ENCODE measurements around the gene VDAC2. TPM values are rescaled to one million over a fixed set of nuclear protein-coding genes. Genes with fewer than 3 reads are reported as not detected.

VDAC2 gene
- total RNA-seq, 1 experiment from 2014 or later: 224 TPM

DNA sequence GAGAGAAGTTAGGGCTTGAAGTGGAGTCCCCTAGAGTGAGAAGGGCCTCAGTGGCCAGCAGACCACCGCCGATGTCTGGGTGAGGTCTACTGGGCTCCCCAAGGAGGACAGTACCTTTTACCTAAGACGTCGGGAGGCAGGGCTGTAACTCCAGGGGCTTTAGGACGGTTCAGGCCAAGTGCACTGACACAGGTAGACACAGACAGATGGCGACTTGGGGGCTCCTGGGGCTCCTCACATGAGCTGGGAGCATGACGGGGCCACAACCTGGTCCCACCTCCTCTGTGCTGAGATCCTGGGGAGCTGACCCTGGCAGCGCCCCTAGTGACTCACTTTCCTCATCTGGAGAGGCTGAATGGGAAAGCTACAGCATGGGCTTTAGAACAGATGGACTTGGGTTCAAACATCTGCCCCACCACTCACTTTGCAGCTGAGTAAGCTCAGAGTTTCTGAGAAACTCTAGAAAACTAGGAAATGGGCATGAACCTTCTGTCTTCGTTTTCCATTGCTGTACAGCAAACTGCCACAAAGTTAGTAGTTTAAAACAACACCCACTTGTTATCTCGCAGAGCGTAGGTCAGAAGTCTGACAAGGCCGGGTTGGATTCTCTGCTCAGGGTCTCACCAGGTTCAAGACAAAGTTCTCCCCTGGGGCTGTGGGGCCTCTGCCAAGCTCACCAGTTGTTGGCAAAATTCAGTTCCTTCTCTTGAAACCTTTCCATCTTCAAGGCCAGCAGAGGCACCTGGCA lies 29.9 kb downstream of the VDAC2 start:
- H3K27me3 ChIP-seq (replicated peaks): no peaks in the 10 kb centered on the region
- no peak for DNase-seq (ENCODE audit: low read depth in 1 of 2, low spot score in 2 of 2)
- H3K27ac ChIP-seq: no peak overlapping the region
- H3K4me1 ChIP-seq (replicated peaks): peaks cover 5% of the 10 kb centered on the region
- no peak overlapping the region for H3K4me3 ChIP-seq
- H3K9me3 ChIP-seq (replicated peaks): no peaks in the 10 kb centered on the region
- no peaks in the 10 kb centered on the region for H3K36me3 ChIP-seq

DNA sequence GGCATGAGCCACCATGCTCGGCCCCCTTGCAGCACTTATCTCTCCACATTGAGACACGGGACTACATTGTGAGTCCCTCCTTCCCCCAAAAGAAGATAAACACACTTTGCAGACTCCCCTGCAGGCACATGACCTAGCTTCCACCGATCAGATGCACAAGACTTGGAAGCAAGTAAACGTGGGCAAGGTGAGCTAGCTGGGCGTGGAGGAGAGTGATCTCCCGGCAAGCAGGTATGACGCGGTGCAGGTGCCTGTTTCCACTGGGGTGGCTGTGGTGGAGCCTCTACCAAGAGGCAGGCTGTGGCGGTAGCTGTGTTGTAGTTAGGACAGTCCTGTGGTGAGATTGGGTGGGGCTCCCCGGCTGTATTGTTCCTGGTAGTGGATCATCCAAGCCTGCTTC lies 32.8 kb downstream of the VDAC2 start:
- H3K36me3 ChIP-seq: no peaks in the 10 kb centered on the region
- DNase-seq (ENCODE audit: low read depth in 1 of 2, low spot score in 2 of 2): no peak
- no peaks in the 10 kb centered on the region for H3K4me1 ChIP-seq (replicated peaks)
- no peaks in the 10 kb centered on the region for H3K9me3 ChIP-seq (replicated peaks)
- H3K27ac ChIP-seq: no peak overlapping the region
- no peaks in the 10 kb centered on the region for H3K27me3 ChIP-seq (replicated peaks)
- H3K4me3 ChIP-seq: no peak overlapping the region

DNA sequence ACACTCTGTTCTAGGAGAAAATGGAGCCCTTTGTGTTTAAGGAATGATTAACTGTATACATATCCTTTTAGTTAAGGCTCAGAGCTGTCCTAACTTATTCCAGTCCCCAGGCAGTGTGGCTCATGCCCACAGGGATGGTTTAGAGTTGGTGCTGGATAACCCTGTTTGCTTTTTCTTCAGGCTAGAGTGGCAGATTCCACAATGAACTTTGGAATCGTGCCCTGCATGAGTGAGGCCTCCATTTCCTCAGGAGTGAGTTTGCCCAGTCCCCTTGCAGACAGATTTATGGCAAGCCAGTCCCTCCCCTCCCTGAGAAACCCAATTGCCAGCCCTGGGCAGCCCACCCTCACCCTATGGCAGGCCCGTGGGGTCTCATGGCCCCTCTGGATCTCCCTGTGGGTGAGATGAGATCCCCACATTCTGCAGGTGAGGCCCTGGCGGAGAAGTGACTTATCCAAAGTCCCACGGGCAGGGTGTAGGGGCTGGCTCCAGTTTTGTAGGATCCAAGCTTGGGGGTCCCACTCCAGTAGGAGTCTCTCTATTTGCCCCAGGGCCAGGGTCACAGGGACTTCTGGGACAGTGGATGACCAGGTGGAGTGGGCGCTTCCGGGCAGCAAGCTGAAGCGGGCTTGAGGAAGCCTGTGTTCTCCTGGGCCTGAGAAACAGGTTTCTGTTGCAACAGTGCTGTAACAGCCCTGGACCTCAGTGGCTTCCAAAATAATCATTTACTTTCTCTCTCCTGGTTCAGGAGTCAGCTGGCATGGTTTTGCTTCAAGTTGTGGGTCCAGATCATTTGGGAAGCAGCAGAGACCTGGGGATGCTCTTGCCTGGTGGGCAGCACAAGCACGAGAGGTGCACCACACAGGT lies 34.1 kb downstream of the VDAC2 start:
- H3K27ac ChIP-seq: no peak overlapping the region
- no peaks in the 10 kb centered on the region for H3K27me3 ChIP-seq (replicated peaks)
- no peaks in the 10 kb centered on the region for H3K36me3 ChIP-seq
- H3K4me1 ChIP-seq (replicated peaks): no peaks in the 10 kb centered on the region
- no peak for DNase-seq (ENCODE audit: low read depth in 1 of 2, low spot score in 2 of 2)
- H3K4me3 ChIP-seq: no peak overlapping the region
- H3K9me3 ChIP-seq (replicated peaks): no peaks in the 10 kb centered on the region

DNA sequence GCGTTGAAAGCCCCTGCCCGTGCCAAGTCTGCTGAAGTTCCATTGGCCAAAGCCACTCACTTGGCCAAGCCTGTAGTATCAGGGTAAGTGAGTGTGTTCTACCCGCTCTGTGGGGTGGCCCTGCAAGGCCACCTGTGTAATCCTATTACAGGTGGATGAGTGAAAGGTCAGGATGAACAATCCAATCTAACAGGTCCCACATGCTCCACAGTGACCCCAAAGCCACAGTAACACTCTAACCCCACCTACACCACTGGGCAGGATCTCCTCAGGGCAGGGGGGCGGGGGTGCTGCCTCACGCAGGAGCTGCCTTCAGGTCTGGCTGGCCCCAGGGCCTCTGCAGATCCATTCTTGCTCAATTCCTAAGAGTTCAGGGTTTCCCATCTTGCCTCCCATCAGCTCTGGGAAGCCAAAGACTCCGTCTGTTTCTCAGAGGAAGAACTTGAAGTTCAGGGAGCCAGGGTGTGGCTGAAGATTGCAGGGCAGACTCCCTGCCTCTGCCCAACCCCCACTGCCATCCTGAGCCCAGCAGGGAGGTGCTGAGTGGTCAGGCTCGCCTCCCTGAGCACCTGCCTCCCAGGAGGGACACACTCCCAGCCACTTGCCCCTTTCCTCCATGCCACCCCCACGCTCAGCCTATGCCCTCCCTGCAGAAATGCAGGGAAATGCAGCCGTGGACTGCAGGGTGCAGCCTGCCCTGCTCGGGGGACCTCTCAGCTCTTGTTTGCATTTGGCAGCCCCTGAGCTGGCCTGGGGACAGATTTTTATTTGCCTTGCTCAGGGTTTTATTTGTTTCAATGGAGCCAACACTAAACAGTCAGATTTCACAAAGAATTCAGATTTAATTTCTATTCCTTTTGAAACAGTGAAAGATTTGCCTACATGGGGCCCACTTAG lies 35.0 kb downstream of the VDAC2 start:
- H3K4me1 ChIP-seq (replicated peaks): no peaks in the 10 kb centered on the region
- DNase-seq (ENCODE audit: low read depth in 1 of 2, low spot score in 2 of 2): no peak
- H3K4me3 ChIP-seq: no peak overlapping the region

DNA sequence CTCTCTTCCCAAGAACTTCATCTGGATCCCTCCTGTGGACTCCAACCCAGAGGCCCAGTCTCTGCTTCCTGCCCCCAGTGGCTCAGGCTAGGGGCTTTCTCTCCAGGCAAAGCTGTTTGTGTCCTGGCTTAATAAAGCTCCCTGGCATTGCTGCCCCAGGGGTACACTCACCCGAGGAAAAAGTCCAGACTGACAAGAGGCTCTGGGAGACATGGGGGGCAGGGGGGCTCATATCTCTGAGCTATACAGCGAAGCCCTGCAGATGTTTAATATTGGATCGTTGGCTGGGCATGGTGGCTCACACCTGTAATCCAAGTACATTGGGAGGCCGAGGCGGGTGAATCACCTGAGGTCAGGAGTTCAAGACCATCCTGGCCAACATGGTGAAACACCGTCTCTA lies 35.9 kb downstream of the VDAC2 start:
- no peak for DNase-seq (ENCODE audit: low read depth in 1 of 2, low spot score in 2 of 2)
- no peaks in the 10 kb centered on the region for H3K36me3 ChIP-seq
- no peaks in the 10 kb centered on the region for H3K9me3 ChIP-seq (replicated peaks)
- H3K27me3 ChIP-seq (replicated peaks): no peaks in the 10 kb centered on the region
- H3K4me1 ChIP-seq (replicated peaks): no peaks in the 10 kb centered on the region
- no peak overlapping the region for H3K27ac ChIP-seq
- H3K4me3 ChIP-seq: no peak overlapping the region

More for the DNA sequence above, 35.0 kb downstream of the VDAC2 start:
- Histone ChIP-seq H3K9me3 (replicated peaks) (no peaks in the 10 kb centered on the region), H3K36me3 (no peaks in the 10 kb centered on the region), H3K27ac (no peak overlapping the region), H3K27me3 (replicated peaks) (no peaks in the 10 kb centered on the region)

DNA sequence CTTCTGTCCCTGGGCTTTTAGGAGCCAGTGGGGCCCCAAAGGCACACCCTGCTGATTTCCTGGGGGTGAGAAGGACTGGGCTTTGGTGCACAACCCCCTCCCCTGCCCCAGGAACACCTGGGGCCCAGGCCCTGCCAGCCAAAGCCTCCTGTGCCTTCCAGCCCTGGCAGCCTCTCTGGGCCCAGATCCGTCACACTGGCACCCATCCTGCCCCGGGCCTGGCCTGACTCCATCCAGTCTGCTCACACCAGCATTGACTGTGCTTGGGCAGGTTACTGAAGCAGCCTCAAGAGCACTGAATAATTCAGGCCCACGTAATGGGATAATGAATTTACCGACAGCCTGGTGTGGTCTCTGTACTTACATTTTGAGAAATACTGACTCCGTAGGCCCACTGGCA lies 37.2 kb downstream of the VDAC2 start:
- no peaks in the 10 kb centered on the region for H3K36me3 ChIP-seq
- no peak overlapping the region for H3K4me3 ChIP-seq
- H3K4me1 ChIP-seq (replicated peaks): no peaks in the 10 kb centered on the region

GRCh38 chr10:75250934-75251333 lies 40.3 kb downstream of the VDAC2 start:
- peaks cover 7% of the 10 kb centered on the region; the same call in 1 of the 2 replicates for H3K9me3 ChIP-seq (replicated peaks)
- no peak overlapping the region for H3K27ac ChIP-seq
- H3K27me3 ChIP-seq (replicated peaks): no peaks in the 10 kb centered on the region
- no peak overlapping the region for H3K4me3 ChIP-seq
- H3K36me3 ChIP-seq: no peaks in the 10 kb centered on the region
- no peaks in the 10 kb centered on the region for H3K4me1 ChIP-seq (replicated peaks)
- no peak for DNase-seq (ENCODE audit: low read depth in 1 of 2, low spot score in 2 of 2)

More for the DNA sequence above, 37.2 kb downstream of the VDAC2 start:
- DNase-seq (ENCODE audit: low read depth in 1 of 2, low spot score in 2 of 2): no peak
- H3K27me3 ChIP-seq (replicated peaks): no peaks in the 10 kb centered on the region
- no peak overlapping the region for H3K27ac ChIP-seq
- no peaks in the 10 kb centered on the region; the same call in 1 of the 2 replicates for H3K9me3 ChIP-seq (replicated peaks)

DNA sequence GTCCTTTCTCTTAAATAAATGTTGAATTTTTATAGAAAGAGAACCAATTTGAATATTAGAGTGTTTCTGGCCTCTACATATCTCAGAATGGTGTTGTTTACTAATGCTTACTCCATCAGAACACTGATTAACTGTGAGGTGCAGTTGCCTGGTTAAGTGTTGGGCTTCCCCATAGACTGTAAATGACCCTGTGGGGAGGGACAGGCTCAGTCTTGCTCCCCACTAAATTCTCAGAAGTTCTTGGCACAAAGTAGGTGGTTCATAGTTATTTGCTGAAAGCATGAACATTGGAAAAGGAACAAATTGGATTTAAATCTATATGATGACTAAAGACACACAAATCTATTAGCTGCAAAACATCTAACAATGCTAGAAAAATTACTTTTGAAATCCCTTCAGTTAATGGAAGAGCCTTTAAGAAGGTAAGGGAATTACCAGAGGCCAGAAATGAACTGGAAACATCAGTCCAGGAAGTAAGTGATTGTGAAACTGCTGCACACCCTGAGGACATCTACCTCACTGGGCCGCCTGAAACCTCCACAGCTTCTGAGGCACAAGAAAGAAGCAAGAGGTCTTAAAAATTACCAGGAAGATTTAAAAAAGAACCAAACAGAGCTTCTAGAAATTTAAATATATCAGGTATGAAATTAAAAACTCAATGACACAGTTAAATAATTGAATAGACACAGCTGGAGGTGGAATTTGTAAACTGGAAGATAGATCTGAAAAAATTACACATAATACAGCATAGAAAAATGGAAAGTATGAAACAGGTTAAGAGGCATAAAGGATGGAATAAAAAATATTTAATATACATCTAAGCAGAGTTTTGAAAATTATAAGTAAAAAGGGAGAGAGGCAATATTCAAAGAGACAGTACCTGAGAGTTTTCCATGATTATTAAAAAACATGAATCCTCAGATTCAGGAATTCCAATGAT lies 43.0 kb downstream of the VDAC2 start:
- Histone ChIP-seq H3K27ac (no peak overlapping the region), H3K4me3 (no peak overlapping the region), H3K27me3 (replicated peaks) (no peaks in the 10 kb centered on the region), H3K4me1 (replicated peaks) (no peaks in the 10 kb centered on the region), H3K9me3 (replicated peaks) (peaks cover 7% of the 10 kb centered on the region; the same call in 1 of the 2 replicates), H3K36me3 (no peaks in the 10 kb centered on the region)
- no peak for DNase-seq (ENCODE audit: low read depth in 1 of 2, low spot score in 2 of 2)

DNA sequence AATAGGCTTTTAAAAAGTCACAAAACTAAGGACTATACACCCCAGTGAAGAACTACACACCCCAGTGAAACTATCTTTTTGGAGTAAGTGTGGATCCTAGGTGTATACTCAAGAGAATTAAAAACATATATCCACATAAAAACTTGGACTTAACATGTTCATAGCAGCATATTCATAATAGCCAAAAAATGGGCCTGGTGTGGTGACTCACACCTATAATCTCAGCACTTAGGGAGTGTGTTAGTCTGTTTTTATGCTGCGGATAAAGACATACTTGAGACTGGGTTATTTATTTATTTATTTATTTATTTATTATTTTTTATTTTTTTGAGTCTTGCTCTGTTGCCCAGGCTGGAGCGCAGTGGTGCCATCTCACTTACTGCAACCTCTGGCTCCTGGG lies 44.1 kb downstream of the VDAC2 start:
- Histone ChIP-seq H3K27ac (no peak overlapping the region), H3K27me3 (replicated peaks) (no peaks in the 10 kb centered on the region), H3K36me3 (no peaks in the 10 kb centered on the region), H3K4me1 (replicated peaks) (no peaks in the 10 kb centered on the region), H3K4me3 (no peak overlapping the region), H3K9me3 (replicated peaks) (peaks cover 7% of the 10 kb centered on the region; the same call in 1 of the 2 replicates)
- no peak for DNase-seq (ENCODE audit: low read depth in 1 of 2, low spot score in 2 of 2)

DNA sequence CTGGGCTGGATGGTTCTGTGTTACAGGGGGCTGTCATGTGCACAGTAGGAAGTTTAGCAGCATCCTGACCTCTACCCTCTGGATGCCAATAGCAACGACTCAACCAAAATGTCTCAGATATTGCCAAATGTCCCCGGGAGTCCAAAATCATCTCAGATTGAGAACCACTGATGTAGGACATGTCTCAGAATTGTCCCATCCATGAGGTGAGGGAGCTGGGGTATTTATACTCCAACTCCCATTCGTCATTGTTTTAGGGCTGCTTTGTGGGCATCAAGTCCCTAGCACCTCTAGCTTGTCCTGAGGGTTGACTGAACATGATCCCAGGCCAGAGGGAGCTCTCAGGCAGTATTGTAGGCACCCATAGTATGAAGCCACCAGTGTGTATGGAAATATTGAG lies 50.4 kb downstream of the VDAC2 start:
- H3K4me1 ChIP-seq (replicated peaks): no peaks in the 10 kb centered on the region
- H3K36me3 ChIP-seq: no peaks in the 10 kb centered on the region
- DNase-seq (ENCODE audit: low read depth in 1 of 2, low spot score in 2 of 2): no peak
- no peak overlapping the region for H3K27ac ChIP-seq
- H3K9me3 ChIP-seq (replicated peaks): no peaks in the 10 kb centered on the region
- H3K4me3 ChIP-seq: no peak overlapping the region
- no peaks in the 10 kb centered on the region for H3K27me3 ChIP-seq (replicated peaks)

DNA sequence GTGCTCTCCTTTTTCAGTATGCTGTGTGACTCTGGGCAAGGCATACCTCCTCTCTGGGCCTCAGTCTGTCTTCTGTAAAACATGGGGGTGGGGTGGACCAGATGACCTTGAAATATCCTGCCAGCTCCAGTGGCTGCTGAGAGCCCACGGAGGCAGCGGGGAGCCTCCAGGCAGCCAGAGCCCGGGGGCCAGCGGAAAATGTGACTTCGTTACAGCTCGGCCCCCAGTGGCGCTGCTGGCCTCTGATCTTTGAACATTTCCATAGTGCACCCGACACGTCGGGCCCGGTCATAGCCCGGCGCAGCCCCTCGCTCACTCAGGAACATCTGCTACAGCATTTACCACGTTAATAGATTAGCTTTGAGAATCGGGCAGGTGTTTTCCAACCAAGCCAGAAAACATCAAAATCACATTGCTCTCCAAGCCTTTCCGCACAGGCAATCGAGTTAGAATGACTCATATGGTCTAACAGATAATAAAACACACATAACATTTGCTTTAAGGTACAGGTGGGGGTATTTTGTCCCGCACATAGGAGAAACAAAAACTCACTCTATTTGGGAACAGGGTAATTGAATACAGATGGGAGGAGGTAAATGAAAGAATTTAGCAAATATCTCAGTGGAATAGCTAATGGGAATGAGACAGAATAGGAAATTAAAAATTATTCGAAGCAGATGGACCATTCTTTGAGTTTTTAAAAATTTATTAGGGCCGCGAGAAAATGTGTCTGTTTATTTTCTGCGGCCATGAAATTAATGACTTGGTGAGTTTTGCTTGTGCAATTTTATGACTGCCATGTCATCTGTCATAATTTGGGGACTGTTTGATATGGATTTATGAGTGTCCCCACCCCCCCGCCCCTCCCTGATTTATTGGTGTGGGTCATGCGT lies 51.5 kb downstream of the VDAC2 start:
- Histone ChIP-seq H3K36me3 (no peaks in the 10 kb centered on the region), H3K27me3 (replicated peaks) (no peaks in the 10 kb centered on the region), H3K4me3 (no peak overlapping the region), H3K27ac (no peak overlapping the region), H3K9me3 (replicated peaks) (no peaks in the 10 kb centered on the region), H3K4me1 (replicated peaks) (no peaks in the 10 kb centered on the region)
- no peak for DNase-seq (ENCODE audit: low read depth in 1 of 2, low spot score in 2 of 2)

- H3K4me3 ChIP-seq: no peak overlapping the region
- H3K27ac ChIP-seq: no peak overlapping the region
- H3K27me3 ChIP-seq (replicated peaks): no peaks in the 10 kb centered on the region
- DNase-seq (ENCODE audit: low read depth in 1 of 2, low spot score in 2 of 2): no peak
- H3K9me3 ChIP-seq (replicated peaks): no peaks in the 10 kb centered on the region
- H3K4me1 ChIP-seq (replicated peaks): no peaks in the 10 kb centered on the region
- H3K36me3 ChIP-seq: no peaks in the 10 kb centered on the region
These were observed 53.2 kb downstream of the VDAC2 start for GRCh38 chr10:75263806-75264205.

Data from SJSA1 (cell line).